CD8-positive, alpha-beta memory T cell (primary cell): ENCODE measurements around the gene TECTA. TPM values are rescaled to one million over a fixed set of nuclear protein-coding genes. Genes with fewer than 3 reads are reported as not detected.
A peak's percentile ranks its signal among the peaks of the same experiment; 100 is the strongest.
"Not testable (repeated sequence)": the region's sequence is repeated elsewhere in the genome, so short reads cannot be mapped to it uniquely, and the experiment has no call there.

Experiments used
- CTCF ChIA-PET: fragments of 350-600 bp; sonication (Branson Sonifier 250); formaldehyde crosslinking; loops from one replicate; lab custom pipeline; 2021; ENCODE audit warnings: antibody characterized with exemption; lab: Charles Lee
- POLR2A ChIA-PET: fragments of 350-600 bp; sonication (Branson Sonifier 250); formaldehyde crosslinking; loops from one replicate; lab custom pipeline; 2021; ENCODE audit warnings: antibody characterized with exemption; lab: Charles Lee
- DNase-seq, 5 donors: peaks; one replicate each; pipeline versions ENCODE4 v3.0.0 to v3.0.0-alpha.2; 2020 to 2022; ENCODE audit warnings: mixed read lengths in 1 of 5
- H3K27ac ChIP-seq: one replicate; pipeline ENCODE4 v1.7.0; 2013; ENCODE audit warnings: low read depth, mild to moderate bottlenecking, low read length, moderate library complexity
- H3K27me3 ChIP-seq: 2 replicates; pipeline ENCODE4 v1.7.0; 2013; ENCODE audit warnings: low read length, mild to moderate bottlenecking; ENCODE audit not compliant: insufficient read depth, poor library complexity, severe bottlenecking
- H3K36me3 ChIP-seq: 2 replicates; pipeline ENCODE4 v1.7.0; 2013; ENCODE audit warnings: mild to moderate bottlenecking, low read length, moderate library complexity; ENCODE audit not compliant: insufficient read depth
- H3K4me1 ChIP-seq: 2 replicates; pipeline ENCODE4 v1.7.0; 2013; ENCODE audit warnings: mild to moderate bottlenecking, low read length, moderate library complexity; ENCODE audit not compliant: insufficient read depth
- H3K4me3 ChIP-seq: 2 replicates; pipeline ENCODE4 v1.7.0; 2013; ENCODE audit warnings: mild to moderate bottlenecking, low read length
- H3K9me3 ChIP-seq: 2 replicates; pipeline ENCODE4 v1.7.0; 2013; ENCODE audit warnings: mild to moderate bottlenecking, low read length
- H3K27ac Mint-ChIP-seq, 8 donors: one replicate each; pipeline ENCODE4 v1.8.0; 2020 to 2021; ENCODE audit warnings: mixed read lengths in 8 of 8, mild to moderate bottlenecking in 6 of 8, inconsistent platforms in 3 of 8, moderate library complexity in 3 of 8
- H3K27me3 Mint-ChIP-seq, 2 donors: one replicate each; pipeline ENCODE4 v1.8.0; 2020 to 2021; ENCODE audit warnings: mixed read lengths in 2 of 2, mild to moderate bottlenecking in 1 of 2, moderate library complexity in 1 of 2
- H3K36me3 Mint-ChIP-seq, 3 donors: one replicate each; pipeline ENCODE4 v1.8.0; 2020 to 2021; ENCODE audit warnings: mixed read lengths in 3 of 3, inconsistent platforms in 1 of 3, mild to moderate bottlenecking in 1 of 3
- H3K4me1 Mint-ChIP-seq, 3 donors: one replicate each; pipeline ENCODE4 v1.8.0; 2020 to 2021; ENCODE audit warnings: mixed read lengths in 3 of 3, inconsistent platforms in 1 of 3, mild to moderate bottlenecking in 1 of 3
- H3K4me3 Mint-ChIP-seq, 7 donors: one replicate each; pipeline ENCODE4 v1.8.0; 2020 to 2021; ENCODE audit warnings: mixed read lengths in 7 of 7, mild to moderate bottlenecking in 6 of 7, moderate library complexity in 4 of 7, inconsistent platforms in 2 of 7
- H3K9me3 Mint-ChIP-seq, 5 donors: one replicate each; pipeline ENCODE4 v1.8.0; 2020 to 2022; ENCODE audit warnings: mixed read lengths in 5 of 5, mild to moderate bottlenecking in 3 of 5, moderate library complexity in 2 of 5, inconsistent platforms in 1 of 5
- polyA plus RNA-seq: library from polyadenylated mRNA; unstranded; fragments of 300-500 nt; fragmentation: Illumina TruSeq; gene quantifications from one replicate; pipeline ENCODE4 v1.2.3, GENCODE V29; 2021
- total RNA-seq, 2 experiments: library from RNA; stranded (reverse); gene quantifications; one replicate each; pipeline ENCODE4 v1.2.3, GENCODE V29; 2021

The TECTA gene
- total and polyA plus RNA-seq, 3 experiments from 2014 or later: 0.29 to 0.39 TPM; not detected in 1

- CTCF ChIA-PET: no interaction called here
Observed at GRCh38 chr11:121109916-121110586, 9.0 kb downstream of the TECTA start.

GRCh38 chr11:121110871-121111724 lies 10.1 kb downstream of the TECTA start:
- Histone ChIP-seq H3K4me3 (no peak overlapping the region), H3K27me3 (no peaks in the 10 kb centered on the region), H3K27ac (no peak overlapping the region), H3K4me1 (no peaks in the 10 kb centered on the region), H3K36me3 (no peaks in the 10 kb centered on the region), H3K9me3 (no peaks in the 10 kb centered on the region)
- no peak for DNase-seq
- peaks cover 8 to 32% of the 10 kb centered on the region in 2 donors for H3K27me3 Mint-ChIP-seq
- H3K9me3 Mint-ChIP-seq: no peaks in the 10 kb centered on the region
- POLR2A ChIA-PET: no interaction called here
- H3K27ac Mint-ChIP-seq: no peak overlapping the region
- CTCF ChIA-PET: no interaction called here
- H3K4me1 Mint-ChIP-seq: peaks cover 0 to 3% (median 0%) of the 10 kb centered on the region in 3 donors
- no peaks in the 10 kb centered on the region for H3K36me3 Mint-ChIP-seq
- no peak overlapping the region for H3K4me3 Mint-ChIP-seq

More at GRCh38 chr11:121109916-121110586, 9.0 kb downstream of the TECTA start:
- Histone ChIP-seq H3K36me3 (no peaks in the 10 kb centered on the region), H3K4me1 (no peaks in the 10 kb centered on the region), H3K27me3 (no peaks in the 10 kb centered on the region), H3K4me3 (no peak overlapping the region), H3K27ac (no peak overlapping the region), H3K9me3 (no peaks in the 10 kb centered on the region)
- POLR2A ChIA-PET: no interaction called here
- H3K4me3 Mint-ChIP-seq: no peak overlapping the region
- H3K27me3 Mint-ChIP-seq: peaks cover 7 to 26% of the 10 kb centered on the region in 2 donors
- DNase-seq: no peak
- H3K36me3 Mint-ChIP-seq: no peaks in the 10 kb centered on the region
- H3K9me3 Mint-ChIP-seq: no peaks in the 10 kb centered on the region
- no peak overlapping the region for H3K27ac Mint-ChIP-seq
- peaks cover 0 to 3% (median 0%) of the 10 kb centered on the region in 3 donors for H3K4me1 Mint-ChIP-seq

- Mint-ChIP-seq H3K36me3 (no peaks in the 10 kb centered on the region), H3K9me3 (no peaks in the 10 kb centered on the region), H3K4me1 (peaks cover 0 to 3% (median 0%) of the 10 kb centered on the region in 3 donors), H3K4me3 (no peak overlapping the region), H3K27me3 (peaks cover 8 to 32% of the 10 kb centered on the region in 2 donors), H3K27ac (peak overlapping the region in 1 of 8 donors; percentile 8)
- Histone ChIP-seq H3K4me1 (no peaks in the 10 kb centered on the region), H3K4me3 (no peak overlapping the region), H3K36me3 (no peaks in the 10 kb centered on the region), H3K27ac (no peak overlapping the region), H3K9me3 (no peaks in the 10 kb centered on the region), H3K27me3 (no peaks in the 10 kb centered on the region)
- ChIA-PET POLR2A (no interaction called here), CTCF (no interaction called here)
- DNase-seq: peak in 1 of 5 donors; percentile 8
Observed at GRCh38 chr11:121112498-121113455, 11.7 kb downstream of the TECTA start.

- Histone ChIP-seq H3K27me3 (no peaks in the 10 kb centered on the region), H3K4me3 (no peak overlapping the region), H3K9me3 (no peaks in the 10 kb centered on the region), H3K36me3 (no peaks in the 10 kb centered on the region), H3K4me1 (no peaks in the 10 kb centered on the region), H3K27ac (no peak overlapping the region)
- ChIA-PET CTCF (no interaction called here), POLR2A (no interaction called here)
- H3K9me3 Mint-ChIP-seq: no peaks in the 10 kb centered on the region
- H3K4me3 Mint-ChIP-seq: no peak overlapping the region
- peak overlapping the region in 1 of 8 donors; percentile 40 for H3K27ac Mint-ChIP-seq
- no peaks in the 10 kb centered on the region for H3K36me3 Mint-ChIP-seq
- H3K27me3 Mint-ChIP-seq: peaks cover 8 to 32% of the 10 kb centered on the region in 2 donors
- H3K4me1 Mint-ChIP-seq: peaks cover 0 to 3% (median 0%) of the 10 kb centered on the region in 3 donors
- DNase-seq: no peak
Observed at GRCh38 chr11:121113611-121114010, 12.6 kb downstream of the TECTA start.

GRCh38 chr11:121115024-121115423 lies 14.0 kb downstream of the TECTA start:
- H3K27ac Mint-ChIP-seq, H3K4me3 Mint-ChIP-seq, H3K4me1 ChIP-seq, H3K9me3 ChIP-seq, H3K4me3 ChIP-seq, CTCF ChIA-PET, H3K27me3 ChIP-seq, H3K9me3 Mint-ChIP-seq, H3K36me3 ChIP-seq, H3K4me1 Mint-ChIP-seq, H3K27ac ChIP-seq, POLR2A ChIA-PET, H3K36me3 Mint-ChIP-seq, DNase-seq: not testable (repeated sequence)
- peaks cover 7 to 32% of the 10 kb centered on the region in 2 donors for H3K27me3 Mint-ChIP-seq

GRCh38 chr11:121117788-121118187 lies 16.7 kb downstream of the TECTA start:
- POLR2A ChIA-PET: no interaction called here
- H3K4me1 Mint-ChIP-seq: no peaks in the 10 kb centered on the region
- Histone ChIP-seq H3K27ac (no peak overlapping the region), H3K4me3 (no peak overlapping the region), H3K4me1 (no peaks in the 10 kb centered on the region), H3K36me3 (no peaks in the 10 kb centered on the region), H3K9me3 (no peaks in the 10 kb centered on the region), H3K27me3 (no peaks in the 10 kb centered on the region)
- no peaks in the 10 kb centered on the region for H3K36me3 Mint-ChIP-seq
- peaks cover 0 to 14% (median 6%) of the 10 kb centered on the region in 5 donors for H3K9me3 Mint-ChIP-seq
- DNase-seq: no peak
- H3K27ac Mint-ChIP-seq: no peak overlapping the region
- CTCF ChIA-PET: no interaction called here
- peaks cover 7 to 12% of the 10 kb centered on the region in 2 donors for H3K27me3 Mint-ChIP-seq
- H3K4me3 Mint-ChIP-seq: no peak overlapping the region

- no peaks in the 10 kb centered on the region for H3K27me3 ChIP-seq
- no peaks in the 10 kb centered on the region for H3K36me3 ChIP-seq
- H3K4me3 Mint-ChIP-seq: no peak overlapping the region
- no peak for DNase-seq
- H3K9me3 ChIP-seq: no peaks in the 10 kb centered on the region
- H3K36me3 Mint-ChIP-seq: peaks cover 0 to 4% (median 0%) of the 10 kb centered on the region in 3 donors
- ChIA-PET CTCF (no interaction called here), POLR2A (no interaction called here)
- H3K9me3 Mint-ChIP-seq: peaks cover 2 to 19% (median 11%) of the 10 kb centered on the region in 5 donors
- no peak overlapping the region for H3K4me3 ChIP-seq
- no peak overlapping the region for H3K27ac Mint-ChIP-seq
- no peaks in the 10 kb centered on the region for H3K4me1 ChIP-seq
- no peak overlapping the region for H3K27ac ChIP-seq
- no peaks in the 10 kb centered on the region for H3K4me1 Mint-ChIP-seq
- H3K27me3 Mint-ChIP-seq: peaks cover 1 to 6% of the 10 kb centered on the region in 2 donors
Observed at GRCh38 chr11:121119440-121119839, 18.4 kb downstream of the TECTA start.
